Peyer's patch (tissue), 4 donors: Measurements from ENCODE around the gene TRHDE.

ENCODE experiments used
- CTCF ChIP-seq, 6 experiments: fragments of 450-650 bp in 4 of 6; fragments of 200-600 bp in 2 of 6; sonication (generic) in 1 of 6; IDR thresholded peaks; one replicate each; pipeline ENCODE4 v1.5.1; 2017 to 2019; ENCODE audit warnings: antibody characterized with exemption in 6 of 6, mild to moderate bottlenecking in 3 of 6, moderate library complexity in 1 of 6
- POLR2A ChIP-seq, 2 donors: fragments of 450-650 bp; IDR thresholded peaks; one replicate each; pipeline ENCODE4 v1.5.1; 2017; ENCODE audit warnings: antibody characterized with exemption in 2 of 2, mild to moderate bottlenecking in 2 of 2, moderate library complexity in 2 of 2

GRCh38 chr12:72261885-72262284 lies 10.3 kb upstream of the TRHDE start:
- TF ChIP-seq POLR2A (IDR thresholded peaks at IDR 0.05) (no peak), CTCF (IDR thresholded peaks at IDR 0.05) (no peak)
